GM18907 (cell line): Measurements from ENCODE around the gene KIF3A.

Source experiments
- ATAC-seq: cut with Tn5 transposase; IDR thresholded peaks from one replicate; pipeline ENCODE4 v1.9.1; 2021; ENCODE audit warnings: mild to moderate bottlenecking, moderate library complexity; ENCODE audit not compliant: unreplicated experiment

The KIF3A gene

DNA sequence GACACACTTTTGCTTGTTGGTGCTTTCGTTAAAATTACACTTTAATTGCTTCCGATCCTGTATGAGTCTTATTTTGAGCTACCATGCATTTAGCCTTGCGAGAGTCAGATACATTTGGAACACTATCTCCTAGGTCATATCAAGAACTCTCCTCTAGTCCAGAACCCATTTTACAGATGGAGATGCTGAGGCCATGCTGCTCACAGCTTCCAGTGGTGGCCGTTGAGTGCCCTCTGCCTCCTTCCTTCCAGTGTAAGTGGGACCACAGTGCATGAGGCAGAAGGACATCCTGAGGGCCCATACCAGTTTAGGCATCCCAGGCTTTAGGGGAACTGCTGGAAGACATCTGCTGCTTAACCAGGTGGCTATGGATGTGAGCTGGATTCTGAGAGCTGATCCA lies 16.8 kb upstream of the KIF3A start:
- ATAC-seq = no peak

DNA sequence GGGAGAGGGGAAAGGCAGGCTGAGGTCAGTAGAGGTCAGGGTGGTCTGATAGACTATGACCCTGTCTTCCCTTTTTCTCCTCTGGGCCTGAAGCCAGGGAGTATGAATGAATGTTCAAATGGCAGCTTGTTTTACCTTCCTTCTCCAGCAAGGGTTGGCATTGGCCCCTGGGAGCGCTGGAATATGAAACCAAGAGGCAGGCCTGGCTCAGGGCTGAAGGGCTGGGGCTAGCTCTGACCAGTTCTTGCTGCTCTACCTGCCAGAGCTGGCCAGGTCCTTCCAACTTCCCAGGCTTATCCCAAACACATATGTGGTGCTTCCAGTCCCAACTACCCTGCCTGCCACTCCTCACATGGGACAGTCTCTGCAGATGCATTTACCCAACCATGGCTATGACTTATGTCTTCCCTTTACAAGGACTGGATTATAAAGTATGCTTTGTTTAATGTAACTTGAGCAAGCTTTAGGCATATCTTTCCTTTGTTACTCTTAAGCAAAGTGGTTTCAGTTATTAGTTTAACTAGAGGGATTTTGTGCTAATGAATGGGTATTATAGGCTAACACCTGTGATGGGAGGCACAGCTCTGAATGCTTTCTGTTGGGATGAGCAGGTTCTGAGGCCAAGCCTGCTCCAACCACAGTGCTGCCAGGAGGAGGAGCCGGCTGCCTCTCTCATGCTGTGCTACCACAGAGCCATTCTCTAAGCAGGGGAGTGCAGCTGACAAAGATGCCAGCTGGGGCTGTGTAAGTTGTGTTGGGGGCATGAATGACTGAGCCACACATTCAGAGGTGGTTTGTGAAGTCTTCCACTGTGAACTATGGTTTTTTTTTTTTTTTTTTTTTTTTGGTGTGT lies 16.0 kb upstream of the KIF3A start:
- ATAC-seq = no peak

DNA sequence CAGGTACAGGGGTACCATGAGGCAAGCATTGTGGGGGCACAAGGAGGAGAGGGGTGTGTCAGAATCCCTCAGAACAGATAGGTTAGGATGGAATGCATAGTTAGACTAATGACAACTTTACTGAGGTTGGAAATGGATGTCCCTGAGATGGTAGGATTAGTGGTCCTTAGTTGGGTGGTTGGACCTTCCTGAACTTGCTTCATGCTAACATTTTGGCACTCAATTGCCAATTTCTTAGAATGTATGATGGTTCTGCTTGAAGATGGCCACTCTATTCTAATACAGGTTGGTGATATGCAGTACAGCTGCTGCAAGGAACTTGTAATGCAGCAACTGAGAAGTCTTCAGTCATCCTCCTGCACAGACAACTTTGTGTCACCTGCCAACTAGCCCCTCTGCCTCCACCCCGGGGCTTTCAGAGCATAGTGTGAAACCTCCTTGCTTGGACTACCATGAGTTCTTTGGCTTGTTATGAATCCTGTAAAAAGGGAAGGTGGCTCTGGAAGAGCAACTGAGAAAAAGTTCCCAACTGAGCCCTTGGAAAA lies 15.3 kb upstream of the KIF3A start:
- ATAC-seq = no peak

DNA sequence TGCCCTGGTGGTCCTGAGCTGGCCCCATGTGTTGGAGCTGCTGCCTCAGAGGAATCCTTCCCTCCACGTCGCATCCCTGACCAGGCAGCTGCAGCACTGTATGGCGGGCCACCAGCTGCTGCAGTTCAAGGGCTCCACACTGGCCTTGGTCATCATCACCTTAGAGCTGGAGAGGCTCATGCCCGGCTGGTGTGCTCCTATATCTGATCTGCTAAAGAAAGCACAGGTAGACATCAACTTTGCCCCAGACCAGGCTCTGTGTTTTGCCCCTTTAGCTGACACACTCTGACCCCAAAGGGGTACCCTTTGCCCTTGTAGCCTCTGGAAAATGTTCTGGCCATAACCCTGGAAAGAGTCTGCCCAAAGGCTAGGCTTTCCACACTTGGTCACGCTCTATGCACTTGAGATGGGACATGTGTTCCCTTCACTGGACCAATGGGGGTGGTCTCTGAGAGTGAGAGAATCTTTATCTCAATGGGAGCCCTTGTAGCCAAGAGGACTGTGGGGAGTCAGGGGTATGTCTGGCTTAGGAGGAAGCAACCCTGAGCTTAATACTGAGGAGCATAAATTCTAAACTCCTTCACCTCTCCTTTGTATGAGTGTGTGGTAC lies 14.7 kb upstream of the KIF3A start:
- ATAC-seq = no peak

DNA sequence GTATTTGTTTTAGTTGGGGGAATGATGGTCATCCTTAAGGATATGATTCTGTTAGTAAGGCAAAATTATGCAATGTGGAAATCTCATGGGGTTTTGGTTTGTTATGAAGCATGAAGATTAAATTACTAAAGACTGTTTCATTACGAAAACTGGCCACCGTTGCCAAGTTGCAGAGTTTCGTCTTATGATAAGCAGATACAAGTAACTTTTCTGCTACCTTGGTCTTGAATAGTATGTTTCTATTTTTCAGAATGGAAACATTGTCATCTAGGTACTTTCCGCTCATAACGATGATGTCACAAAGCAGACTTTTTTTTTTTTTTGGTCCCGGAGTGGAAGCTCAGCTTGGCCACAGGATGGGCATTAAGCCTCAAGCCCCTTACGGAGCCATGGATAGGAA lies 14.1 kb upstream of the KIF3A start:
- peak; percentile 42 for ATAC-seq

DNA sequence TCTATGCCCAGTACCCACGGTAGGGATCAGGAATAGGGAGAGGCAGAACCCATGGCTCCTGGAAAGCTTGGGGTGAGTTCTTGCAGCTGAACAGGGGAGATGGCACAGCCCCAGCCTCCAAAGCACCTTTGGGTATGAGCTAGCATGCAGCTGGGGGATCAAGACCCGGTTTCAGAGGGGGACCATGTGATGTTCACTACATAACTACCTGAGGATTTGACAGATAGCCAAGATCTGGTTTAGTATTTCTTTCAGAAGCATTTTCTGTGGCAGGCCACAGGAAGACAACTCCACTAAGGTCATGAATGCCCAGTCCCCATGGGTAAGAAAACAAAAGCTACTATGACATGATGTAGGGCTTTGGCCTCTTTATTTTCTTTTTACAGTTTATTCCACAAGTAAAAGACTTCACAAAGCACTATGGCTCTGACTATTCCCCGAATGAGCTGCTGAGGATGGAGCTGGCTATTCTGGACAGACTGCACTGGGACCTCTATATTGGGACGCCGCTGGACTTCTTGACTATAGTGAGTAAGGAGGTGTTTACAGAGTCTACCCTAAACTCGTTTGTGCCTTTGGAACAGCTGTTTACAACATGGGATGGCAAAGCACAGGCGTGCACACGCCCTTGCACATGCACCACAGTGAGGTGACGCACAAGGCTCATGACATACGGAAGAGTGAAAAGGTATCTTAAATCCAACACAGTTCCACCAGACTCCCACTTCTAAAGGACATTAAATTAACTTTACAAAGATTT lies 13.3 kb upstream of the KIF3A start:
- peak; percentile 49 for ATAC-seq

DNA sequence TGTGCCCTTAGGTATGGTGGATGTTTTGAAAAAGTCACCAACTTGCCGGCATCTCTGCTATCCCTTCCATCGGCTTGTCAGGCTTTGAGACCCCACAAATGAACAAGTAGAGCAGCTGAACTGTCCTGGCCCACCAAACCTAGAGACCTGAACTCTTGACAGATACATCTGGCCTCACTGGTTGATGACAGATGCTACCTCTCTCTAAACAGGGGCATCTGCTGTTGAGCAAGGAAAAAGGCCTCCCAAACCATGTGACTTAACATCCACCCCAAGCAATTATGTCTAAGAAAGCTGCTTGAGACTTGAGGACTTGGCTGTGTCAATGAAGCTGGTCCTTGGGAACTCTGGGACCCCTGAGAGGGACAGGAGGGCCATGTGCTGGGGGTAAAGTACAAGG lies 12.2 kb upstream of the KIF3A start:
- ATAC-seq = no peak

DNA sequence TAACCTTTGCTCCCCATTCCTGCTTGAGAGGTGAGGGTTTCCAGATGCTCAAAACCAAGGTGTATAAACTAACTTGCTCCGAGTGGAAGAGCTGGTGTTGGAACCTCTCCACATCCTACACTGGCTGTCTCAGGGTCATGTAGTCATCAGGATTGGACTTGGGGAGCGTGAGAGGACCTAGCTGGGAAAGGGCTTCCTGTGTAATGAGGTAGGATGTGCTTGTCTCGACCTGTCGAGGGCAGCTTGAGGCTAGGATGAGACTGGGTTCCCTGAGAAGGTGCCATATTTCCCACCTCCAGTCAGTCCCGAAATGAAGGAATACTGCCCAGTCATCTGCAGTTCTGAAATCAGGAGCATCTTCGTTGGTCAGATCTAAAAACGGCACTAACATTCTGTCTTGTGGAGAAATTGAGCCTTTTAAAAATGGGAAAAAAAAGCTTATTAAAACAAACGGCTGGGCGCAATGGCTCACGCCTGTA lies 11.2 kb upstream of the KIF3A start:
- no peak for ATAC-seq

DNA sequence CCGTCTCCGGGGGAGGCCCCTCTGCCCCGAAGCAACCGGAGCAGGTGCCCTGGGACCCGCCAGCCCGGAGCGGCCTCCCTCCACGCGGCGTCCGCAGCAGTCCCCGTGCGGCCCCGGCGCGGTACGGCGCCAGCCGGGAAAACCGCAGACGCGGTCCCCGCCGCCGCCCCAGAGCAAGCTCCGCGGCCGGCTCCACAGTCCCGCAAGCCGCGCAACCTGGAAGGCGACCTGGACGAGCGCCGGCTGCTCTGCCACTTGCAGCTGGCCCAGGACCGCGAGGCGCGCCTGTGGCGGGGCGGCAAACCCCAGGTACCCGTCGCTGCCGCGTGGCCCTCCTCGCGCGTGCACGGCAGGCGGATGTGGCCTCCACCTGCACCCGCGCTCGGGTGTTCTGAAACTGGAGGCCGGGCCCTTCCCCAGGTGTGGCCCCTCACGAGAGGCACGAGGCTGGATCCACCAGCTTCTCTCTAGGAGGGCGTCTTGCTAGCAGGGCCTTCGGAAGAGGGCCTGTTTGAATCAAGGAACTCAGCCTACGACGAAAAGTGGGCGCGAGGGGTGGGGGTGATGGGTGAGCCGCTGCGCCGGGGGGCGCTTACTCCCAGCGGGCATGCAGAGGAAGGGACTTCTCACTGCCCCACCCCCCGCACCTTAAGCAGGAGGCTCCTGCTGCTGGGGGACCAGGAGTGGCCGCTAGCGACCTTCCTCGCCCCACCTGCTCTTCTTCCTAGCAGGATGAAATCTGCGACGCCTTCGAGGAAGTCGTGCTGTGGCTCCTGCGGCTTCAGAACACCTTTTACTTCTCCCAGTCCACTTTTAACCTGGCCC lies 10.5 kb upstream of the KIF3A start:
- peak; percentile 5 for ATAC-seq

DNA sequence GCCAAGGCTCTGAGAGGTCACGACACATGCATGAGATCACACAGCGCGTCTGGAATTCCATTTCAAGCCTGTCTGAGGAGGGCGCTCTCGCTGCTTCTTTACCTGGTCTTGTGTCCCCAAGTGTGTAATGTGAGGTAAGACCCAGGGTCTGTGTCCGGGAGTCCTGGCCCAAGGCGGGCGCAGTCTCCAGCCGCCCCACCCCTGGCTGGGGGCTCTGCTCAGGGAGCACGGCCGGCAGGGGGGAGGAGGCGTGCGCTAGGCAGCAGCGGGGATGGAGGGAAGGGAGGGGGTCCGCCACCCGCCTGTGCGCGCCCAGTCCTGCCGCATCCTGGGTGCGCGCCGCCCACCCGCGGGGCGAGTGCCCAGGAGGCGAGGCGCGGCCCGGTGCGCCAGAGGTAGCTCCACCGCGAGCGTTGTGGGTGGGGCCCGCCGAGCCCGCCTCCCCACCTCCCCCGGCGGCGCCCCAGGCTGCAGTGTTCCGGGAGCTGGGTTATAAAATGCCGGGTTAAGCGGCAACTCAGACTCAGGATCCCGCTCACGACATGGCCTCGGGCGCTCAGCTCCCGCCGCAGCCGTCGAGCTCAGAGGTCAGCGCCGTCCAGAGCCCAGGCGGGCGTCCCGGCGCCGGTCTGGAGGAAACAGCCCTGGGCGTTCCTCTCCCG lies 9.7 kb upstream of the KIF3A start, which contains the start of gene CCNI2:
TSS of gene CCNI2 (plus strand) at position 473 of the 662 bp plus-strand sequence. CDS start at position 543, 70 bp downstream.
- peak; percentile 42 for ATAC-seq

DNA sequence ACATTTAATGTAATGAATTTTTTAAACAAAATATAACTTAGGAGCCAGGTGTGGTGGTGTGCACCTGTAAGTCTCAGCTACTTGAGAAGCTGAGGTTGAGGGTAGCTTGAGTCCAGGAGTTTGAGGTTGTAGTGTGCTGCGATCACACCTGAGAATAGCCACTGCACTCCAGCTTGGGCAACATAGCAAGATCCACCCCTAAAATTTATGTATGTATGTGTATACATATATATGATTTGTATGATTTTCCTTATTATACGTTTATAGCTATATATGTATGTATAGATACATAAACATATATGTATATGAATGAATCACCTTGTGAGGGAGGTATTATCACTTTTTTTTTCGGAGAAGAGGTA lies 9.2 kb upstream of the KIF3A start:
- no peak for ATAC-seq

DNA sequence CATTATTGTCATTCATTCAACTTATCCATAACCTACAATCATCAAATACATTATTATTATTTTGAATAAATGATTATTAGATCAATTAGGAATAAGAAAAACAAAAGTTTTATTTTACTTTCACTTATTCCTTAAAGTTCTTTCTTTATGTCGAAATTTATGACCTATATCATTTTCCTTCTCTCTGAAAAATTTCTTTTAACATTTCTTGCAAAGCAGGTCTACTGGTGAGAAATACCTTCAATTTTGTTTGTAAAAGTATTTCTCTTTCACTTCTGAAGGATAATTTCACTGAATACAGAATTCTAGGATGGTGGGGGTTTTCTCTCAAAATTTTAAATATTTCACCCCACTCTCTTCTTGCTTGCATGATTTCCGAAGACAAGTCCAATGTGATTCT lies 7.3 kb upstream of the KIF3A start:
- no peak for ATAC-seq

DNA sequence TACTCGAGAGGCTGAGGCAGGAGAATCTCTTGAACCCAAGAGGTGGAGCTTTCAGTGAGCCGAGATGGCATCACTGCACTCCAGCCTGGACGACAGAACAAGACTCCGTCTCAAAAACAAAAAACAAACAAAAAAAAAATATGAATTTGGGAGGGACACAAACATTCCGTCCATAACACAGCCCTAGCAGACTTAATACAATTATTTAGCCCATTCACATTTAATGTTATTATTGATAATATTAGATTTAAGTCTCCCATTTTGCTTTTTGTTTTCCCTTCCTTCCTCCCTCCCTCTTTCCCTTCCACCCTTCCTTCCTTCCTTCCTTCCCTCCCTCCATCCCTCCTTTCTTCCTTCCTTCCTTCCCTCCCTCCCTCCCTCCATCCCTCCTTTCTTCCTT lies 5.3 kb upstream of the KIF3A start:
- no peak for ATAC-seq

DNA sequence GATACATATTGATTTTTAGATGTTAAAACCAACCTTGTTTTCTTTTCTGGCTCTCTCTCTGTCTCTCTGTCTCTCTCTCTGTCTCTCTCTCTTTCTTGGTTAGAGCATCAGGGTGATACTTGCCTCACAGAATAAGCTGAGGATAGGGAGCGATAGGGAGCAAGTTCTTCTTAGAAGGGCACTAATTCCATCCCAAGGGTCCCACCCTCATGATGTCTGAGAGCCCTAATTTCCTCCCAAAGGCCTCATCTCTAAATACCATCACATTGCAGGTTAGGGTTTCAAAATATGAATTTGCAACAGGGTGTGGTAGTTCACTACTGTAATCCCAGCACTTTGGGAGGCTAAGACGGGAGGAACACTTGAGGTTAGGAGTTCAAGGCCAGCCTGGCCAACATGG lies 4.8 kb upstream of the KIF3A start:
- ATAC-seq = no peak

DNA sequence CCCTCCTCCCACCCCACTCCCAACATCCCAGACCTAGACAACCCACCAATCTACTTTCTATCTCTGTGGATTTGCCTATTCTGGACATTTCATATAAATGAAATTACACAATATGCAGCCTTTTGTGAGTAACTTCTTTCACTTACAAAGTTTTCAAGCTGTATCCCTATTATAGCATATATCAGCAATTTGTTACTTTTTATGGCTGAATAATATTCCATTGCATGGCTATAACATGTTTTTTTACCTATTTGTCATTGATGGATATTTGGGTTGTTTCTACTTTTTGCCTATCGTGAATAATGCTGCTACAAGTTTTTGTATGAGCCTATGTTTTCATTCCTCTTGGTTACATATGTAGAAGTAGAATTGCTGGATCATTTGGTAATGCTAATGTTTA lies 1.9 kb upstream of the KIF3A start:
- no peak for ATAC-seq

DNA sequence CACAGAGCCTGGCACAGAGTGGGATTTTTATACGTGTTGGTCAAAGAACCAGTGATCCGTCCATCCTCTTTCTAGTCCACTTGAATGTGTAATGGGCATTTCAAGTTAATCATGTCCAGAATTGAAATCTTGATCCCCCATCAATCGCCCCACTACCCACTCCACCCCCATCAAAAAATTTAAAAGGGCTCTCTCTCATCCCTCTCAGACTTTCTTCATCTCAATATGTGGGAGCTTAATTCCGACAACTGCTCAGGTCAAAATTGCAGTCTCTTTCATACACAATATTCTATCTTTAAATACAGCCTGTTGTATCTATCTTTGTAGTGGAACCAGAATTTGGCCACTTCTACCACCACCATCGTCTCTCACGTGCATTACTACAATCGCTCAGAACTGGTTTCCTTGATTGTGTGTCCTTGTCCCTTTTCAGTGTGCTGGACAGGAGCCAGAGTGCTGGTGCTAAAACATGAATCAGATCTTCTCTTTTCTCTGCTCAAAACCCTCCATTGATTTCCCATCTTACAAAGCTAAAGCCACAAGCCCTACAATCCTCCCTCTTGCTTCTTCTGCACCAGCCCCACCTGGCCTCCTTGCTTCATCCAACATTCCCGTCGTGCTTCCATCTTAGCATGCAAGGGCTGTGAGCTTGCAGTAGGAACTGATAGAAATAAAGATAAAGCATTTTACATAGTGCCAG lies 786 bp upstream of the KIF3A start:
- no peak for ATAC-seq

DNA sequence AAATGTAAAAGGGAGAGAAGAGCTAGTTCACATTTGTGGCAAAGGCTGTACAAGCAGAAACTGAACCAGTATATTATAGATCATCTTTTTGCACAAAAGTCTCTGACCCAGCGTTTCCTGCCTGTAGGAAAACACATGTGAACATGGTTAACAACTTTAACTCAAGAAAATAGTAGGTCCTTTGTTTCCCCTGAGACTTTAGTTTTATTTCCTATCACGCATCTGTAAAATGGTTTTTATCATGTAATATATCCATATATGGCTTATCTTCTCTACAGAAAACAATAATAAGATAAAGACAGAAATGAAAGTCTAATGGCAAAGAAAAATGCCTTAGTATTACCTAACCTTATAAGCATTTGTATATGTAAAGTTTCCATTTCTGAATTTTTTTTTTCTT lies 2.7 kb downstream of the KIF3A start:
- ATAC-seq = no peak

DNA sequence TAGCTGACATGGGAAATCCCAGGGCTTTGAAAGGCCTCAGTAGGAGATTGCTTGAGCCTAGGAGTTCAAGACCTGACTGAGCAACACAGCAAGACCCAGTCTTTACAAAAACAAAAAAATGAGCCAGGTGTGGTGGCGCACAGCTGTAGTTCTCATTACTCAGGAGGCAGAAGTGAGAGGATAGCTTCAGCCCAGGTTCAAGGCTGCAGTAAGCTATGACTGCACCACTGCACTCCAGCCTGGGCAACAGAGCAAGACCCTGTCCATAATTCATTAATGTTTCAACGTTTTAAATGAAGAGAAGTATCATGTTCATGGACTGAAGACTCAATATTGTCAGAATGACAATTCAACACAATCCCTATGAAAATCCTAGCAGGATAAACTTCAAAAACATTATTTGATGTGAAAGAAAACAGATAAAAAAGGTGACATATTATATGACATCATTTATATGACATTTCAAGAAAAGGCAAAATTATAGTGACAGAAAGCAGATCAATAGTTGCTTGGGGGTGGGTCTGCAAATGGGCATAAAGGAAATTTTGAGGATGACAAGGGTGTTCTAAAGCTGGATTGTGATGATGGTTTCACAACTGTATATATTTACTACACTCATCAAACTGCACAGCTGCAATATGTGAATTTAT lies 3.7 kb downstream of the KIF3A start:
- ATAC-seq = no peak

DNA sequence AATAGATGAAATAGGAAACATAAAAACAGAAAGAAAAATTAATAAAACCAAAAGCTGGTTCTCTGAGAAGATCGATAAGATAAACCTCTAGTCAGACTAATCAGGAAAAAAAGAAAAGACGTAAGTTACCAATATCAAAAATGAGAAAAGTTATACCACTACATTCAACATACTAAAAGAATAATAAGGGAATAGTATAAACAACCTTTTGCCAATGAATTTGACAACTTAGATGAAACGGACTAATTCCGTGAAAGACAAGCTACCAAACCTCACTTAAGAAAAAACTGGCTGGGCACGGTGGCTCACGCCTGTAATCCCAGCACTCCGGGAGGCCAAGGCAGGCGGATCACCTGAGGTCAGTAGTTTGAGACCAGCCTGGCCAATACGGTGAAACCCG lies 7.5 kb downstream of the KIF3A start:
- no peak for ATAC-seq
